Panc1 (cell line): ENCODE results near the gene SLC13A3.

Experiments
- POLR2AphosphoS5 ChIP-seq: IDR thresholded peaks from 2 replicates; pipeline ENCODE4 v1.6.1; 2012; ENCODE audit warnings: mild to moderate bottlenecking, low read depth, low read length, moderate library complexity
- TCF7L2 ChIP-seq: IDR thresholded peaks from 2 replicates; pipeline ENCODE4 v1.6.1; 2011; ENCODE audit warnings: mild to moderate bottlenecking, low read depth, low read length, inconsistent platforms
- TF ChIP-seq, protein P1 (sequence below): fragments of 450-650 bp; IDR thresholded peaks from 2 replicates; pipeline ENCODE4 v1.5.1; 2017; ENCODE audit warnings: mild to moderate bottlenecking
- TF ChIP-seq, protein P2 (sequence below), 2 experiments: IDR thresholded peaks; 2 replicates each; pipeline ENCODE4 v1.6.1; 2011 to 2012; ENCODE audit warnings: low read depth in 2 of 2, control low read depth in 1 of 2, low read length in 1 of 2, mild to moderate bottlenecking in 1 of 2, moderate library complexity in 1 of 2; ENCODE audit not compliant: insufficient read depth in 1 of 2

DNA sequence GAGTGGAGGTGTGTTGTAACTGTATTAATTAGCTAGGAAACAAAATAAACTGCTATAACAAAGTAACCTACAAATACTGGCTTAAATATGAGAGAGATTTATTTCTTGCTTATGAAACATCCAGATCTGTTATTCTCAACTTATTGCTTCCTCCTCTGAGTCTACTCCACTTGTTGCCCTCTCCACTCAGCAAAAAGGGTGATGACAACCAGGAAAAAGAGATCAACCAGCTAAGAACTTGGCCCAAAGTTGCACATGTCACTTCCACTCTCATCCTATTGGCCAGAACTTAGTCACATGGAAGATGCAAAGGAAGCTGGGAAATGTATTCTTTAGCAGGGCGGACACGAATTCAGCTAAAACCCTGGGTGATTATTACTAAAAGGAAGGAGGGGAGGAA is 43.2 kb upstream of the SLC13A3 start:
- TF ChIP-seq, protein P1, sequence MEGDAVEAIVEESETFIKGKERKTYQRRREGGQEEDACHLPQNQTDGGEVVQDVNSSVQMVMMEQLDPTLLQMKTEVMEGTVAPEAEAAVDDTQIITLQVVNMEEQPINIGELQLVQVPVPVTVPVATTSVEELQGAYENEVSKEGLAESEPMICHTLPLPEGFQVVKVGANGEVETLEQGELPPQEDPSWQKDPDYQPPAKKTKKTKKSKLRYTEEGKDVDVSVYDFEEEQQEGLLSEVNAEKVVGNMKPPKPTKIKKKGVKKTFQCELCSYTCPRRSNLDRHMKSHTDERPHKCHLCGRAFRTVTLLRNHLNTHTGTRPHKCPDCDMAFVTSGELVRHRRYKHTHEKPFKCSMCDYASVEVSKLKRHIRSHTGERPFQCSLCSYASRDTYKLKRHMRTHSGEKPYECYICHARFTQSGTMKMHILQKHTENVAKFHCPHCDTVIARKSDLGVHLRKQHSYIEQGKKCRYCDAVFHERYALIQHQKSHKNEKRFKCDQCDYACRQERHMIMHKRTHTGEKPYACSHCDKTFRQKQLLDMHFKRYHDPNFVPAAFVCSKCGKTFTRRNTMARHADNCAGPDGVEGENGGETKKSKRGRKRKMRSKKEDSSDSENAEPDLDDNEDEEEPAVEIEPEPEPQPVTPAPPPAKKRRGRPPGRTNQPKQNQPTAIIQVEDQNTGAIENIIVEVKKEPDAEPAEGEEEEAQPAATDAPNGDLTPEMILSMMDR: no peak
- no peak for TF ChIP-seq POLR2AphosphoS5
- no peak for TF ChIP-seq TCF7L2
- TF ChIP-seq, protein P2, sequence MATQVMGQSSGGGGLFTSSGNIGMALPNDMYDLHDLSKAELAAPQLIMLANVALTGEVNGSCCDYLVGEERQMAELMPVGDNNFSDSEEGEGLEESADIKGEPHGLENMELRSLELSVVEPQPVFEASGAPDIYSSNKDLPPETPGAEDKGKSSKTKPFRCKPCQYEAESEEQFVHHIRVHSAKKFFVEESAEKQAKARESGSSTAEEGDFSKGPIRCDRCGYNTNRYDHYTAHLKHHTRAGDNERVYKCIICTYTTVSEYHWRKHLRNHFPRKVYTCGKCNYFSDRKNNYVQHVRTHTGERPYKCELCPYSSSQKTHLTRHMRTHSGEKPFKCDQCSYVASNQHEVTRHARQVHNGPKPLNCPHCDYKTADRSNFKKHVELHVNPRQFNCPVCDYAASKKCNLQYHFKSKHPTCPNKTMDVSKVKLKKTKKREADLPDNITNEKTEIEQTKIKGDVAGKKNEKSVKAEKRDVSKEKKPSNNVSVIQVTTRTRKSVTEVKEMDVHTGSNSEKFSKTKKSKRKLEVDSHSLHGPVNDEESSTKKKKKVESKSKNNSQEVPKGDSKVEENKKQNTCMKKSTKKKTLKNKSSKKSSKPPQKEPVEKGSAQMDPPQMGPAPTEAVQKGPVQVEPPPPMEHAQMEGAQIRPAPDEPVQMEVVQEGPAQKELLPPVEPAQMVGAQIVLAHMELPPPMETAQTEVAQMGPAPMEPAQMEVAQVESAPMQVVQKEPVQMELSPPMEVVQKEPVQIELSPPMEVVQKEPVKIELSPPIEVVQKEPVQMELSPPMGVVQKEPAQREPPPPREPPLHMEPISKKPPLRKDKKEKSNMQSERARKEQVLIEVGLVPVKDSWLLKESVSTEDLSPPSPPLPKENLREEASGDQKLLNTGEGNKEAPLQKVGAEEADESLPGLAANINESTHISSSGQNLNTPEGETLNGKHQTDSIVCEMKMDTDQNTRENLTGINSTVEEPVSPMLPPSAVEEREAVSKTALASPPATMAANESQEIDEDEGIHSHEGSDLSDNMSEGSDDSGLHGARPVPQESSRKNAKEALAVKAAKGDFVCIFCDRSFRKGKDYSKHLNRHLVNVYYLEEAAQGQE (IDR thresholded peaks at IDR 0.05; ENCODE audit: insufficient read depth in 1 of 2, low read depth in 2 of 2, low read length in 1 of 2): no peak
